Activated CD4-positive, alpha-beta T cell treated with anti-CD3 and anti-CD28 coated beads for 36 hours (primary cell): ENCODE results near the gene AFG1L. TPM values are rescaled to one million over a fixed set of nuclear protein-coding genes. Genes with fewer than 3 reads are reported as not detected.
"Not testable (repeated sequence)": the region's sequence is repeated elsewhere in the genome, so short reads cannot be mapped to it uniquely, and the experiment has no call there.

Source experiments
- ATAC-seq: fragments of 200-7000 bp; cut with Tn5 transposase; one replicate; pipeline ENCODE4 v1.10.0; 2021; ENCODE audit warnings: mild to moderate bottlenecking, moderate library complexity
- CTCF ChIA-PET: fragments of 350-600 bp; sonication (Branson Sonifier 250); formaldehyde crosslinking; loops from one replicate; lab custom pipeline; 2021; ENCODE audit warnings: antibody characterized with exemption; lab: Charles Lee
- POLR2A ChIA-PET: fragments of 350-600 bp; sonication (Branson Sonifier 250); formaldehyde crosslinking; loops from one replicate; lab custom pipeline; 2021; ENCODE audit warnings: antibody characterized with exemption, inconsistent platforms; lab: Charles Lee
- DNase-seq: peaks from one replicate; pipeline ENCODE4 v3.0.0-alpha.2; 2020
- H3K27ac Mint-ChIP-seq: one replicate; pipeline ENCODE4 v1.8.0; 2021; ENCODE audit warnings: mixed read lengths
- H3K27me3 Mint-ChIP-seq: one replicate; pipeline ENCODE4 v1.8.0; 2021; ENCODE audit warnings: mixed read lengths
- H3K36me3 Mint-ChIP-seq: one replicate; pipeline ENCODE4 v1.8.0; 2021; ENCODE audit warnings: low read depth, mixed read lengths
- H3K4me1 Mint-ChIP-seq: one replicate; pipeline ENCODE4 v1.8.0; 2021; ENCODE audit warnings: mixed read lengths
- H3K4me3 Mint-ChIP-seq: one replicate; pipeline ENCODE4 v1.8.0; 2021; ENCODE audit warnings: mild to moderate bottlenecking, moderate library complexity, mixed read lengths
- H3K9me3 Mint-ChIP-seq: one replicate; pipeline ENCODE4 v1.8.0; 2021; ENCODE audit warnings: low read depth, mixed read lengths
- intact Hi-C, 2 experiments: fragments of 100-400 bp; cut with DNase I in 1 of 2; cut with micrococcal nuclease in 1 of 2; formaldehyde crosslinking; loops; one replicate each; pipeline versions ENCODE4 v1.14.2 to v1.15.1; 2022 to 2024; cut with DNase I, micrococcal nuclease
- total RNA-seq, 2 experiments: library from RNA; stranded (reverse); gene quantifications; one replicate each; pipeline ENCODE4 v1.2.3, GENCODE V29; 2021

Gene AFG1L
- total RNA-seq = 1 to 10 TPM; 6.6 TPM

- Mint-ChIP-seq H3K9me3 (no peaks in the 10 kb centered on the region), H3K27me3 (no peaks in the 10 kb centered on the region), H3K36me3 (peaks cover 5% of the 10 kb centered on the region), H3K27ac (peak within 1 kb of the TSS; percentile 100), H3K4me1 (peaks cover 13% of the 10 kb centered on the region), H3K4me3 (peak within 1 kb of the TSS; percentile 99)
- intact Hi-C loops = loop anchor here (1.0 to 10.0 kb wide), 11 partner anchors 34 to 1780 kb away; partner anchors contain the start of genes SEC63 (in 2 of the 2), SNX3 (in 2 of the 2), AK9 (in 1 of the 2) and CEP57L1 (in 1 of the 2)
- POLR2A ChIA-PET = interaction anchor here (0.6 to 2.3 kb wide), 3 partner anchors 34 to 908 kb away, joined by 3 to 17 read pairs (median 3); partner anchors contain the start of gene SNX3
- CTCF ChIA-PET = interaction anchor here (1.6 kb wide), 2 partner anchors 14 to 34 kb away, joined by 3 to 10 read pairs; partner anchors contain the start of gene SNX3
- peak; percentile 93 for DNase-seq
- peak; percentile 92 for ATAC-seq
Observed at GRCh38 chr6:108294727-108295625, at the start of gene AFG1L. AFG1L (plus strand) TSS chr6:108295054; CDS start chr6:108295080, 26 bp downstream.

DNA sequence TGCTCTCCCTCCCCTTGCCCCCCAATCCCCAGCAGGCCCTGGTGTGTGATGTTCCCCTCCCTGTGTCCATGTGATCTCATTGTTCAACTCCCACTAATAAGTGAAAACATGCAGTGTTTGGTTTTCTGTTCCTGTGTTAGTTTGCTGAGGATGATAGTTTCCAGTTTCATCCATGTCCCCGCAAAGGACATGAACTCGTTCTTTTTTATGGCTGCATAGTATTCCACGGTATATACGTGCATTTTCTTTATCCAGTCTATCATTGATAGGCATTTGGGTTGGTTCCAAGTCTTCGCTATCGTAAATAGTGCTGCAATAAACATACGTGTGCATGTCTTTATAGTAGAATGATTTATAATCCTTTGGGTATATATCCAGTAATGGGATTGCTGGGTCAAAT, 49.8 kb upstream of the AFG1L start:
- peaks cover 49% of the 10 kb centered on the region for H3K36me3 Mint-ChIP-seq
- POLR2A ChIA-PET = not testable (repeated sequence)

GRCh38 chr6:108247965-108248536, 46.8 kb upstream of the AFG1L start:
- intact Hi-C loops = no loop called here
- ATAC-seq = no peak
- Mint-ChIP-seq H3K27me3 (no peaks in the 10 kb centered on the region), H3K9me3 (peaks cover 6% of the 10 kb centered on the region), H3K36me3 (peaks cover 35% of the 10 kb centered on the region), H3K4me1 (peaks cover 39% of the 10 kb centered on the region), H3K27ac (no peak overlapping the region), H3K4me3 (no peak overlapping the region)
- CTCF ChIA-PET = interaction anchor here (0.6 to 0.8 kb wide), 3 partner anchors 25 to 1209 kb away, joined by 3 read pairs; no protein-coding TSS in a partner anchor
- no peak for DNase-seq
- POLR2A ChIA-PET = interaction anchor here (0.6 kb wide), 1 partner anchor 175 kb away, joined by 3 read pairs; no protein-coding TSS in a partner anchor

More for the DNA sequence above, 49.8 kb upstream of the AFG1L start:
- DNase-seq, H3K27ac Mint-ChIP-seq, ATAC-seq, H3K27me3 Mint-ChIP-seq, intact Hi-C loops, H3K4me3 Mint-ChIP-seq: not testable (repeated sequence)
- CTCF ChIA-PET = interaction anchor here (0.6 kb wide), 1 partner anchor 248 kb away, joined by 3 read pairs; no protein-coding TSS in a partner anchor
- Mint-ChIP-seq H3K9me3 (peaks cover 15% of the 10 kb centered on the region), H3K4me1 (peaks cover 28% of the 10 kb centered on the region)

DNA sequence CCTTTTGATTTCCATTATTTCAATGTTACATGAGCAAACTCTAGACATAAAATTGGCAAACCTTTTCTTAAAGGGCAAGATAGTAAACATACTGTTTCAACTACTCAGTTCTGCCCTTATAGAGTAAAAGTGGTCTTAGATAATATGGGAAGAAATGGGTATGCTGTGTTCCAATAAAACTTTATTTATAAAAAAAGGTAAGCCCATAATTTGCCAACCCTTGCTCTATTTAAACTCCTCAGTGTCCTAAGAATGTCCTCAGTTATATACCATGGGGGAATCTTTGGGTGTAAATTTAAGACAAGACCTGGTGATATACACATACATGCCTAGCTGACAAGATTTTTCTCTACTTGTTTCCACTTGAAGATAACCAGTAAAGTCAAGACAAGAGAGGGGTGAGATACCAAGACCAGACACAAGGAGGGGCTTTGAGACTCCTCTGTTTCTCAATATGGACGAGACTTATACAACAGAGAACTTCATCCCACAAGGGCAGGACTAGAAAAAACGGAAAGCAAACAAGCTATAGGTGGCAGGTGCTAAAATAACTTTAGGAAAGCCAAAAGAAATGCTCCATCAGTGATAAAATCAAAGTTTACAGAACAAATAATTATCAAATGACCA, 44.5 kb upstream of the AFG1L start:
- H3K4me1 Mint-ChIP-seq = peaks cover 48% of the 10 kb centered on the region
- peaks cover 3% of the 10 kb centered on the region for H3K9me3 Mint-ChIP-seq
- ATAC-seq (no peak), DNase-seq (no peak)
- intact Hi-C loops = loop anchor here in 1 of 2 experiments (5.0 kb wide), 1 partner anchor 242 kb away; no protein-coding TSS in a partner anchor
- H3K4me3 Mint-ChIP-seq = no peak overlapping the region
- H3K27ac Mint-ChIP-seq = no peak overlapping the region
- ChIA-PET CTCF (interaction anchor here (0.7 to 1.1 kb wide), 3 partner anchors 9 to 276 kb away, joined by 3 read pairs; no protein-coding TSS in a partner anchor), POLR2A (no interaction called here)
- H3K27me3 Mint-ChIP-seq = no peaks in the 10 kb centered on the region
- peaks cover 37% of the 10 kb centered on the region for H3K36me3 Mint-ChIP-seq

GRCh38 chr6:108251252-108251651, 43.6 kb upstream of the AFG1L start:
- Mint-ChIP-seq H3K4me1 (peaks cover 48% of the 10 kb centered on the region), H3K9me3 (no peaks in the 10 kb centered on the region), H3K36me3 (peaks cover 30% of the 10 kb centered on the region), H3K4me3 (no peak overlapping the region), H3K27me3 (no peaks in the 10 kb centered on the region), H3K27ac (no peak overlapping the region)
- DNase-seq (no peak), ATAC-seq (no peak)
- ChIA-PET POLR2A (no interaction called here), CTCF (interaction anchor here (0.6 to 1.1 kb wide), 6 partner anchors 8 to 242 kb away, joined by 3 to 4 read pairs (median 3); no protein-coding TSS in a partner anchor)
- intact Hi-C loops = loop anchor here in 1 of 2 experiments (5.0 kb wide), 1 partner anchor 241 kb away; no protein-coding TSS in a partner anchor

GRCh38 chr6:108252055-108252454, 42.8 kb upstream of the AFG1L start:
- ChIA-PET POLR2A (no interaction called here), CTCF (interaction anchor here (0.7 to 1.0 kb wide), 4 partner anchors 7 to 241 kb away, joined by 3 to 4 read pairs (median 3); no protein-coding TSS in a partner anchor)
- Mint-ChIP-seq H3K27ac (no peak overlapping the region), H3K36me3 (peaks cover 26% of the 10 kb centered on the region), H3K27me3 (no peaks in the 10 kb centered on the region), H3K4me3 (no peak overlapping the region), H3K9me3 (no peaks in the 10 kb centered on the region), H3K4me1 (peaks cover 53% of the 10 kb centered on the region)
- intact Hi-C loops = loop anchor here in 1 of 2 experiments (5.0 kb wide), 1 partner anchor 240 kb away; no protein-coding TSS in a partner anchor
- no peak for ATAC-seq
- DNase-seq = no peak

GRCh38 chr6:108253241-108253640, 41.6 kb upstream of the AFG1L start:
- no peak for DNase-seq
- Mint-ChIP-seq H3K36me3 (peaks cover 20% of the 10 kb centered on the region), H3K4me3 (no peak overlapping the region), H3K27ac (no peak overlapping the region), H3K4me1 (peaks cover 55% of the 10 kb centered on the region), H3K27me3 (no peaks in the 10 kb centered on the region), H3K9me3 (no peaks in the 10 kb centered on the region)
- ChIA-PET CTCF (interaction anchor here (0.6 kb wide), 2 partner anchors 16 to 95 kb away, joined by 3 read pairs; no protein-coding TSS in a partner anchor), POLR2A (no interaction called here)
- no peak for ATAC-seq
- intact Hi-C loops = loop anchor here in 1 of 2 experiments (5.0 kb wide), 1 partner anchor 239 kb away; no protein-coding TSS in a partner anchor

DNA sequence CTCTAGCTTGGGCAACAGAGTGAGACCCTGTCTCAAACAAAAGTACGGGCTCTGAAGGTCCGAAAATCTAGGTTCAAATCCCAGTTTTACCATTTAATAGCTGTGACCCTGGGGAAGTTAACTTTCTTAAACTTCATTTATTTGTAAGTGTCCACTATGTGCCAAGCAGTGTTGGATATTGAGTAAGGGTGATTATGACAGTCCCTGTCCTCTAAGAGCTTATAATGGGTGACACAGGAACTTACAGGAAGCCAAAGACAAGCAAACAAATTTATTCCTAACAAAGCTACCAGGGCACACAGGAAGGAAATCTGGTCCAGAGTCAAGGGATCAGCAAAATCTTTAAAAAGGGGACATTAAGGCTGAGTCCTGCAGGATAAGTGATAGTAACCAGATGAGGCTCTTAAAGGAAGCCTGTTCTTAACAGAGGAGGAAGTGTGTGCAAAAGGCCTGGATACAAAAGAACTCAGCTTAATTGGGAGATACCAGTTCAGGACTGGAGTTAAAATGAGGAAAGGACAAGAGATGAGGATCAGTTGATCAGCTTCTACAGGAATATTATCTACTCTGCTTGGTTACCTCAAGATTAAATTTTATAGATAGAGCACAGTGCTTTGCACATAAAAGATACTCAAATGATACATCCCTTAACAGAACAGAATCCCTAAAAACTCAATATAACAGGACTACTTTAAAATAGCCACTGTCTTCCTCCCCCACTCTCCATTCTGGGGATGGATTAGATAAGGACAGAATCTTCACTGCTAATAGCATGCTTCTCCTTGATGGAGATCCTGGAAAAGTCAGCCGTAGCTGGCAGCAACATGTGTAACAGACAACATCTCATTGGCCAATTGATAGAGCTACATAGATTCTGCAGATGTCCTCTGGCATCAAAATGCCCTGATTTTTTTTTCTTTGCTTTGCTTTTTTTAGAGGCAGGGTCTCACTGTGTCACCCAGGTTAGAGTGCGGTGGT, 40.1 kb upstream of the AFG1L start:
- Mint-ChIP-seq H3K4me3 (no peak overlapping the region), H3K4me1 (peaks cover 55% of the 10 kb centered on the region), H3K9me3 (no peaks in the 10 kb centered on the region), H3K27me3 (no peaks in the 10 kb centered on the region), H3K27ac (no peak overlapping the region), H3K36me3 (peaks cover 19% of the 10 kb centered on the region)
- intact Hi-C loops = loop anchor here in 1 of 2 experiments (5.0 kb wide), 1 partner anchor 238 kb away; no protein-coding TSS in a partner anchor
- ATAC-seq = no peak
- no peak for DNase-seq
- ChIA-PET CTCF (interaction anchor here (0.6 to 1.5 kb wide), 3 partner anchors 11 to 121 kb away, joined by 3 read pairs; no protein-coding TSS in a partner anchor), POLR2A (no interaction called here)

DNA sequence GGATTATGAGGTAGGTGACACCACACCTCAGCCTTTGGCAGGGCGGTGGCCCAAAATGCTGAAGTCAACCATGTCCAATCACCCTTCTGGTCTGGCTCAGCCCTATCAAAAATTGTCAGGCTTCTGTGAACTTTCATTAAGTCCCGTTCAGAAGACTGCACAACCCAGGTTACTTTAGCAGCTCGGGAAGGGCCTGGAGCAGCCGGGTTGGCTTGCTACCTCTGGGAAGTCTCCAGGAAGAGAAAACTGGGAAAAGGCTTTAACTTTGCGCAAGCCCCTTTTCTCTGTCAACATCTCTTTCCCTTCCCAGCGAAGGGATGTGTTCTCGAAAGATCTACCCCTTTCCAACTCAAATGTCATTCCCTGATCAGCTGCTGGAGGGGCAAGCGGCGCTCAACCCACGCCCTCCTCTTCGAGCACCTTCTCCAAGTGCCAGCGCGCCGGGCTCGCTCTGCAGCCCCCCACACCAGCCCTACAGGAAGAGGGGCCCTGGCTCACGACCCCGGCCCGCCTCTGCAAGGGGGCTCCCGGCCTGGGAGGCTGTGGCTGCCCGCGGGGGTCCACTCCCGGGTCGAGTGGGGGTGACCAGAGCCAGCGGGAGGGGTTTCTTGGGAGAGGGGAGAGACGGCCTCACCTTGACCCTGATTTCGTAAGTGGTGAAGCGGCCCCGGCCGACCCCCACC, 34.6 kb upstream of the AFG1L start:
- Mint-ChIP-seq H3K27me3 (no peaks in the 10 kb centered on the region), H3K4me3 (peak overlapping the region; percentile 80), H3K9me3 (no peaks in the 10 kb centered on the region), H3K36me3 (peaks cover 4% of the 10 kb centered on the region), H3K27ac (peak overlapping the region; percentile 69), H3K4me1 (peaks cover 23% of the 10 kb centered on the region)
- ATAC-seq (no peak), DNase-seq (peak; percentile 52)
- POLR2A ChIA-PET = interaction anchor here (0.6 to 1.6 kb wide), 4 partner anchors 35 to 808 kb away, joined by 5 to 17 read pairs (median 5); partner anchors contain the start of gene AFG1L
- CTCF ChIA-PET = interaction anchor here (0.8 to 2.9 kb wide), 6 partner anchors 21 to 296 kb away, joined by 3 to 10 read pairs (median 5); partner anchors contain the start of gene AFG1L
- intact Hi-C loops = loop anchor here (2.0 to 10.0 kb wide), 5 partner anchors 185 to 1231 kb away; partner anchors contain the start of genes CD164 (in 1 of the 2) and MTRES1 (in 1 of the 2)
